Occipital lobe (tissue), 2 donors: ENCODE results near the gene PLCB2. TPM values are rescaled to one million over a fixed set of nuclear protein-coding genes. Genes with fewer than 3 reads are reported as not detected.
A peak's percentile ranks its signal among the peaks of the same experiment; 100 is the strongest.

ENCODE experiments used
- DNase-seq: peaks from one replicate; lab custom pipeline; 2025; lab: John Stamatoyannopoulos, UW
- total RNA-seq: library from RNA; depleted of rRNA; stranded (reverse); fragments of >200 nt; gene quantifications from one replicate; pipeline ENCODE4 v1.2.3, GENCODE V29; 2014

PLCB2 gene
- total RNA-seq, 1 donor from 2014 or later: 3.3 TPM

- DNase-seq: no peak
Measured at GRCh38 chr15:40340038-40340739, 32.5 kb upstream of the PLCB2 start.

DNA sequence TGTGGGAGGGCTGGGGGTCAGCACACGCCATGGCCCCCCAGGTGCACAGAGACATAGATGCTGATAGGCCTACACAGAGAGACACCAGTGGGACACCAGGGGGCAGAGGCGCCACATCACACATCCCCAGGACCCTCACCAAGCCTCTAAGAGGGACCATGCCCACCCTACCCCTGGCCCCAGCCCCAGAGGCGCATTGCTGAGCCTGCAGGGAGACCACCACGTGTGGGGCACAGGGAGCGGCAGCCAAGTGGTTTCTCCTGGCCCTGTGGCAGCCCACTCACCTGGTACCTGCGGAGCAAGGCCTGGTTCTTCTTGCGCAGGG is 31.8 kb upstream of the PLCB2 start:
- no peak for DNase-seq

GRCh38 chr15:40338921-40339620 is 31.3 kb upstream of the PLCB2 start:
- peak; percentile 34 for DNase-seq

GRCh38 chr15:40338041-40338657 is 30.4 kb upstream of the PLCB2 start:
- DNase-seq: no peak

- no peak for DNase-seq
Measured at GRCh38 chr15:40337597-40337996, 29.9 kb upstream of the PLCB2 start.

DNA sequence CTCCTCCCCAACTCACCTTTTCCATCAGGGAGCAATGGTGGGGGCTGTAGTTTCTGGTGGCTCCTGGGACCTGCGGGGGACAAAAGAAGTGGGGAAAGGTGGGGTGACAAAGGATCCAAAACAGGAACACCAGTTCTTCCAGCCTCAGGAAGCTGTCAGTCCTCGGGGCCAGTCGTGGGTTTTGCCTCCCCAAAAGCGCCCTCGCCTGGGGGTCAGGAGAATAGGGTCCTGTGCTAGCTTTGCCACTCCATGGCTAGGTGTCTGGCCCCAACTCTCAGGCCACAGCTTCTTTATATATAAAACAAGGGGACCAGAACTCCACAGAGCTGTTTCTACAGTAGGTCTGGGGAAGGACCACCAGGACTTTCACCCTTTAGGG is 29.0 kb upstream of the PLCB2 start:
- DNase-seq: no peak

GRCh38 chr15:40335938-40336743 is 28.4 kb upstream of the PLCB2 start:
- no peak for DNase-seq

DNA sequence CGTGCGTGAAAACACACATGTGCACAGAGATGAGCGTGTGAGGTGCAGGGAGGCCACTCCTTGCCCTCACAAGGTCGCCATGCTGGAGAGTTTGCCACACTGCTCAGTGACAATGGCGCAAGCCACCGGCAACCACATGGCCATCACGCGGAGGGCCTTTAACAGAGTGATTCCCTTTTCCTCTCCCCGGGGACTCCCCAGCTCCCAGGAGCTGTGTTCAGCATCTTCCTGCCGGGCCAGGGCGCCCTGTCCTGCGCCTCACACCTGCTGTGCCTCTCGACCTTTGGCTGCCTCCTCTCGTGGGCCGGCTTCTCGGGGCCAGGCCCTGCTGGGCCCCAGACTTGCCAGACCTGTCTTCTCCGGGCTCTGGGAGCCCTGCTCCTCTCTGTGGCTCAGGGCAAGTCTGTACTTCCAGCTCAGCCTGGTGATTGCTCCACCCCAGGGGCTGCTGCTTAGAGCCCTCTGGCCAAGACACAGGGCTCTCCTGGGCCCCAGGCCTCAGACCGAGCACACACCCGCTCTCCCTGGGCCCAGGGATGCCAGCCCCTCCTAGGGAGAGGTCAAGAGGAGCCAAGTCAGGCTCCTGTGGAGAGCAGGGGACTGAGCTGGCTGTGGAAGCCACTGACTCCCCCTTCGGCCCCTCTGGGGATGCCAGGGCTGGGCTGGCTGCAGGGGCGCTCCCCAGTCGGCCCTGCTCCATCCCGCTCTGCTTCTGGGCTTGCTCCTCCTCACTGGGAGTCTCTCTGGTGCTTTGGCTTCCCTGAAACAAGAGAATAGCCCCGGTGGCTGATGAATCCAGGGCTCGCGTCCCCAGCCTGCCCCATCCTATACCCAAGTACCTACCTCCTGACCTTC is 27.4 kb upstream of the PLCB2 start:
- no peak for DNase-seq

- DNase-seq: no peak
Measured at GRCh38 chr15:40334541-40334940, 26.8 kb upstream of the PLCB2 start.

- peak; percentile 13 for DNase-seq
Measured at GRCh38 chr15:40333922-40334492, 26.3 kb upstream of the PLCB2 start.

- DNase-seq: no peak
Measured at GRCh38 chr15:40332113-40332781, 24.5 kb upstream of the PLCB2 start.

GRCh38 chr15:40331637-40332036 is 23.9 kb upstream of the PLCB2 start:
- no peak for DNase-seq

- DNase-seq: no peak
Measured at GRCh38 chr15:40331026-40331425, 23.3 kb upstream of the PLCB2 start.

DNA sequence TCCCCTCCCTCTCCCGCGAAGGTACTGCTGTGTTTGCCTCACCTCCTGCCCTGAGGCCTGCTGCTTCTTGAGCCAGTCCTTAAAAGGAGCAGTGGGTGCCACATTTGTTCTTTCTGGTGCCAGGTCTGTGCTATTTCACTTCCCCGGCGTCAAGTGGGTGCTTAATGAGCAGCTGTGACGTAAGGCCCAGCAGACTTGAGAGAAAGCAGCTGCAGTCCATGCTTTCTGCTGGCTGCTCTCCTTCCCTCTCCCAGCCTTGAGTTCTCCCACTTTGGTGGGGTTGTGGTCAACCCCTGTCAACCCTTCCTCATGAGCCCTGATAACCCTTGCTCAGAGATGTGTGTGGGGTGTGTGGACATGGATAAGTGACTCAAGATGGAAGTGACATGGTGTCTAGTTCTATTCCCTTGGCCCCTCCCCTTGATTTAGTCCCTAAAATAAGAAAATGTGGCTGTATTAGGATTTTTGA is 22.7 kb upstream of the PLCB2 start:
- no peak for DNase-seq

GRCh38 chr15:40329804-40330203 is 22.1 kb upstream of the PLCB2 start:
- DNase-seq: no peak

GRCh38 chr15:40328751-40329150 is 21.0 kb upstream of the PLCB2 start:
- DNase-seq: no peak

DNA sequence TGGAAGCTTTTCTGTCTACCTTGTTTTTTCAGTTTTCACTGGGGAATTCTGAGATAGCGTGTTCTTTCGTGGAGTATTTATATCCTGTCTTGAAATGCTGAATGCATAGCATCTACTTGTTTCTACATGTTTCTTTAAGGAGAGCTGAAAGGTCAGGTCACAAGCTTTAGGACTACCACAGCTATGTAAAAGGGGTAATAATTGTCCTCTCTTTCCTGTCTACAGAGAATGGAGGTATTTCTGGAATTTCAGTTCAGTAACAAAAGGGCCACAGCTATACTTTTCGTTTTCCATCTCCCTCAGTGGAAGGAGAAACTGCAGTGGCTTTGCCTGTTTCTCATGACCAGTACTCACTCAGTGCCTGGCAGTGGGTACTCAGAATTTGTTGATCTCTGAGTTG is 20.4 kb upstream of the PLCB2 start:
- no peak for DNase-seq

GRCh38 chr15:40327457-40327856 is 19.7 kb upstream of the PLCB2 start:
- DNase-seq: no peak

DNA sequence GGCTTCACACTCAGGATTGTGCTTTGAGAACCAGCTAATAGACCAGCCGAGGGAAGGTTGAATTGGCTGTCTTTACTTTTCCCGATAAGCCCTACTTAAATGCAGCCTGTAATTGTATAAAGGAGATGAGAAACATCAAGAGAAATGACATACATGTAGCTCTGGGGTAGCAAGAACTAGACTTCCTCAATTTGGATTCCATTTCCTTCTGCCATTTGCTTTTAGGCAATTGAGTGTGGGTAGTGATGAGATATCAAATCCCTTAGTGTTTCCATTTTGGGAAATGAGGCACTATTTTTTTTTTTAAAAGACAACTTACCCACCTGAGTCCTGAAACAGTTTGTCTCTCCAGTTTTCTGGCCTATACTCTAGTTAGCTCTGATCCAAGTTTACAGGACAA is 18.0 kb upstream of the PLCB2 start:
- no peak for DNase-seq

GRCh38 chr15:40325188-40325587 is 17.5 kb upstream of the PLCB2 start:
- no peak for DNase-seq
